GM23338 (cell line): ENCODE measurements around the gene SHB.

Source experiments
- CREB1 ChIP-seq: fragments of 250-450 bp; sonication (Bioruptor Pico); IDR thresholded peaks from 2 replicates; pipeline ENCODE4 v1.5.0; 2020; ENCODE audit warnings: low read depth, mild to moderate bottlenecking, moderate library complexity
- ETS1 ChIP-seq: IDR thresholded peaks from 2 replicates; pipeline ENCODE4 v1.6.1; 2016; ENCODE audit warnings: antibody characterized with exemption
- EZH2 ChIP-seq: fragments of 200-600 bp; sonication (generic); IDR thresholded peaks from one replicate; pipeline ENCODE4 v1.8.0; 2017; ENCODE audit warnings: antibody characterized with exemption, mild to moderate bottlenecking, low read depth; ENCODE audit not compliant: unreplicated experiment
- EZH2phosphoT487 ChIP-seq: fragments of 200-600 bp; sonication (generic); IDR thresholded peaks from one replicate; pipeline ENCODE4 v1.8.1; 2018; ENCODE audit warnings: antibody characterized with exemption; ENCODE audit not compliant: unreplicated experiment
- JUNB ChIP-seq: IDR thresholded peaks from one replicate; pipeline ENCODE4 v1.6.1; 2016; ENCODE audit warnings: antibody characterized with exemption; ENCODE audit not compliant: unreplicated experiment
- POLR2AphosphoS5 ChIP-seq: IDR thresholded peaks from 2 replicates; pipeline ENCODE4 v1.6.1; 2016; ENCODE audit warnings: antibody characterized with exemption, low read depth
- REST ChIP-seq: IDR thresholded peaks from one replicate; pipeline ENCODE4 v1.6.1; 2018; ENCODE audit warnings: antibody characterized with exemption; ENCODE audit not compliant: unreplicated experiment
- STAT1 ChIP-seq: IDR thresholded peaks from one replicate; pipeline ENCODE4 v1.6.1; 2016; ENCODE audit warnings: antibody characterized with exemption; ENCODE audit not compliant: unreplicated experiment
- ZNF114 ChIP-seq: fragments of 250-450 bp; sonication (Bioruptor Pico); IDR thresholded peaks from 2 replicates; pipeline ENCODE4 v1.5.0; 2020; ENCODE audit warnings: mild to moderate bottlenecking, moderate library complexity
- TF ChIP-seq, protein P1 (sequence below), 2 experiments: fragments of 200-600 bp in 1 of 2; sonication (generic) in 1 of 2; conservative IDR thresholded peaks; 2 replicates each; pipeline versions ENCODE4 v1.5.1 to v1.6.1; 2016 to 2017; ENCODE audit warnings: antibody characterized with exemption in 2 of 2, low read depth in 2 of 2, mild to moderate bottlenecking in 2 of 2, moderate library complexity in 1 of 2

- TF ChIP-seq, protein P1, sequence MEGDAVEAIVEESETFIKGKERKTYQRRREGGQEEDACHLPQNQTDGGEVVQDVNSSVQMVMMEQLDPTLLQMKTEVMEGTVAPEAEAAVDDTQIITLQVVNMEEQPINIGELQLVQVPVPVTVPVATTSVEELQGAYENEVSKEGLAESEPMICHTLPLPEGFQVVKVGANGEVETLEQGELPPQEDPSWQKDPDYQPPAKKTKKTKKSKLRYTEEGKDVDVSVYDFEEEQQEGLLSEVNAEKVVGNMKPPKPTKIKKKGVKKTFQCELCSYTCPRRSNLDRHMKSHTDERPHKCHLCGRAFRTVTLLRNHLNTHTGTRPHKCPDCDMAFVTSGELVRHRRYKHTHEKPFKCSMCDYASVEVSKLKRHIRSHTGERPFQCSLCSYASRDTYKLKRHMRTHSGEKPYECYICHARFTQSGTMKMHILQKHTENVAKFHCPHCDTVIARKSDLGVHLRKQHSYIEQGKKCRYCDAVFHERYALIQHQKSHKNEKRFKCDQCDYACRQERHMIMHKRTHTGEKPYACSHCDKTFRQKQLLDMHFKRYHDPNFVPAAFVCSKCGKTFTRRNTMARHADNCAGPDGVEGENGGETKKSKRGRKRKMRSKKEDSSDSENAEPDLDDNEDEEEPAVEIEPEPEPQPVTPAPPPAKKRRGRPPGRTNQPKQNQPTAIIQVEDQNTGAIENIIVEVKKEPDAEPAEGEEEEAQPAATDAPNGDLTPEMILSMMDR (conservative IDR thresholded peaks at IDR 0.05; ENCODE audit: low read depth in 2 of 2) = no peak
- no peak for TF ChIP-seq EZH2
- TF ChIP-seq REST = no peak
- TF ChIP-seq CREB1 (CRISPR knock-in tag) = no peak
- TF ChIP-seq STAT1 = no peak
- no peak for TF ChIP-seq JUNB
- TF ChIP-seq POLR2AphosphoS5 = no peak
- no peak for TF ChIP-seq ETS1
- no peak for TF ChIP-seq EZH2phosphoT487
- TF ChIP-seq ZNF114 (CRISPR knock-in tag) = no peak
Observed at GRCh38 chr9:38071470-38072134, 2.6 kb upstream of the SHB start.
